Activated CD8-positive, alpha-beta memory T cell treated with anti-CD3 and anti-CD28 coated beads for 24 hours (primary cell): ENCODE results near the gene TBC1D3B.
A peak's percentile ranks its signal among the peaks of the same experiment; 100 is the strongest.
"Not testable (repeated sequence)": the region's sequence is repeated elsewhere in the genome, so short reads cannot be mapped to it uniquely, and the experiment has no call there.

Experiments
- DNase-seq: peaks from one replicate; pipeline ENCODE4 v3.0.0-alpha.2; 2020

The TBC1D3B gene

DNA sequence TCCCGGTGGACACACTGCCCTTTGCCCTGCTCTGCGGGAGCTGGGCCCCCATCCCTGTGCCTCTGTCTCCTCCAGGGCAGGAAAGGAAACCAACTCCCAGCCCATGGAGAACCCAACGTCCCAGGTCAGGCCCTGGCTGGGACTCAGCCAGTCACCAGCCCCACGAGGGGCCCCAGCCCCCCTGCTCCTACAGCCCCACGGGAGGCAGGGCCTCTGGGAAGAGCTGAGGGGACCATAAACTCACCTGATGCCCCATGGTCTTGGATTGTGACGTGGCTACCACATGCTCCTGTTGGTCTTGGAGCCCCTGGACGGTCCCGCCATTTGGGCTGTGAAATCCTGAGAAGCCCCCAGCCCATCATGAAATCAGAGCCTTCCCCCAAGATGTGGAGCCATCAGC lies 7.6 kb downstream of the TBC1D3B start:
- DNase-seq: not testable (repeated sequence)

DNA sequence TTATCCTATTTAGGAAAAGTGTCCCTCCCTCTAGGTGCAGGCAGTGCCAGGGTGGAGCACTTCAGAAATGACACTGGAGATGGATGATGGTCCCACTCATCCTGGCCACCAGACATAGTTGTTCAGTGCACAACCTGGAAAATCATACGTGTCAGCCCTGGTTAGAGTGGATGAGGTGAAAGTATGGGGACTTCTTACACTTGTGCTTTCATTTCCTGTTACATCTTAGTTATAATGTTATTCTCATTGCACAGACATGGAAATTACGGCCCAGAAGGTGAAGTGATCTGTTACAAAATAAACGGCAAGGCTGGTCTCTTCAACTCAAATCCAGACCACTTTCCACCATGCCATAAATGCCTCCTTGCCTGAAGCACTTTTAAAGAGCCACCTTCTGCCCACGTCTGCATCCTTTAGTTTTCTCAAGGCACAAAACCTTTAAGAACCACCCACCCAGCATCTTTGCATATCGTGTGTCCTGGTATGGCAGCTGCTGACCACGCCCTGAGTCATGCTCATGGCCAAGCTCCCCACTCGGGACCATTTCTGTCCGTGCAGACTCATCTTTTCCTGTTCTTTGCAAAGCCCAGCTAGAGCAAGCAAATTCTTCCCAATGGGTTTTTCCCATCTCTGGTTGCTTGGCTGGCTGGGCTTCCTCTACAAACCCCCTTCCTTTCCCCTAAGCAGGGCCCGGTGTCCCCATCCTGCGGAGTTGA lies 22.4 kb downstream of the TBC1D3B start:
- no peak for DNase-seq

DNA sequence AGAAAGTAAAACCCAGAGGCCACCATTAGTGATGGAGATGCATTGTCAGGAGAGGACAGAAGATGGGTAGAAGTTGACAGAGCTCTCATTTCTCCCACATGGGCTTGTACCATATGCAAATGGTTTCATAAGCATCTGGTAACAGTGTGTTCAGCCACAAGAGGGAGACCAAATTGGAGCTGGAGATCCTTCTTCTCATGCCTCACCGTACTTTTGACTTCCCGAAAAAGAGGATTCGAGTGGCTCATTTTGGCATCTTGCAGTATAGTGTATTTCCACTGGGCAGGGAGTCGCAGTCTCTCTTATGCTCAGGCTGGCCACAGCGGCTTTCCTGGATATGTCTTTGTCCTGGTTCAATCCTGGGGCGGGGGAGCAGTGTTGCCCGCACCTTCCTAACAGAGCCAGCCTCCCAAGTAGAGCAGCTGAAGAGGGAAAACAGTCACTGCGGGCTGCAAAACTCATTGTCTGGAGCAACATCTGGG lies 23.8 kb downstream of the TBC1D3B start:
- no peak for DNase-seq

DNA sequence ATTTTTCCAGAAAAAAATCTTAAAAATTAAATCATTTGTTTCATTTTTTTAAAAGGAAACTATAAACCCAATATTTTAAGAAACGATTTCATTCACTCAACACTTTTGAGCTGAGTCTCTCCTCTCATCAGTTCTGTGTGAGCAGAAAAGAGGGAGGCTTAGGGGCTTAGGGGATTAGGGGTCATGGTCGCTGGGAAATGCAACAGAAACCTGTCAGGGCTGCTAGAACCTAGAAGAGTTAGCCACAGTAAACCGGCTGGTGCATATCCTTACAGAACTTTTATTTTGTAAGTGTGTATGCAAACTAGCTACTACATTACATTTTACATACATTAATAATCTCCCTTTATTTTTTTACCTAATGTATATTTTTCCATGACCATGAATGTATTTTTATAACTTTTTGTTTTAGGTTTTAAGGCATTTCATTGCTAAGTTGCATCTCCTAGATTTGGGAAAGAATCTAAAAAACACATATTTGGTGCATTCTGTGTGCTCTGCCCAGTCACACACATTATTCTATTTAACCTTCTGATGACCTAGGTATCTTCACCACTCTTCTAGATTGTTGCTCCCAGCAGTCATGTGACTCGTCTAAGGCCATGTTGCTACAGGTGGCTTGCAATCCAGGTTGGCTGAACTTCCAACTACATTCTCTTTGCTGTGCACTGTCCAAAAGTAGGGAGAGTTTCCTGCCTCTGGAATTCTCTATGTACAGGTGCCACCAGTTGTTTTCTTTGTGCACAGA lies 24.4 kb downstream of the TBC1D3B start:
- no peak for DNase-seq

DNA sequence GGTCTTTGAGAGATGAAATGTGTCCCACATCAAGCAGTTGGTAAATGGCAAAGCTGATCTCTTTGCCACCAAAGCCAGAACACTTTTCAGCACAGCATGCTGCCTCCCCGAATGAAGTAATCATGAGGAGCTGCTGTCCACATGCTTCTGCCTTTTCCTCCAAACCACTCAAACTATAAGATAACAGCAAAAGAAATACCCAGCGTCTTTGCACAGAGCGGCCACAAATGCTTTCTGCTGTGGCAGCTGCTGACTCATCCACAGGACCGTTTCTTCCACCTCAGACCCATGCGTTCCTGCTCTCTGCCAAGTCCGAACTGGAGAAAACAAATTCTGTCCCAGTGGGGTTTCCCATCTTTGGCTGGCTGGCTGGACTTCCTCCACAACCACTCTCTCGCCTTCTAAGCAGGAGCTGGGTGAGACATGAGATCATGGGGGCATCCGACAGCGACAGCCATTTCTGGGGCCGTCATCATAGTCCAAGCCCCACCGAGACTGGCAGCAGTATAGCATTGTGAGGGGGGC lies 27.1 kb downstream of the TBC1D3B start:
- no peak for DNase-seq

DNA sequence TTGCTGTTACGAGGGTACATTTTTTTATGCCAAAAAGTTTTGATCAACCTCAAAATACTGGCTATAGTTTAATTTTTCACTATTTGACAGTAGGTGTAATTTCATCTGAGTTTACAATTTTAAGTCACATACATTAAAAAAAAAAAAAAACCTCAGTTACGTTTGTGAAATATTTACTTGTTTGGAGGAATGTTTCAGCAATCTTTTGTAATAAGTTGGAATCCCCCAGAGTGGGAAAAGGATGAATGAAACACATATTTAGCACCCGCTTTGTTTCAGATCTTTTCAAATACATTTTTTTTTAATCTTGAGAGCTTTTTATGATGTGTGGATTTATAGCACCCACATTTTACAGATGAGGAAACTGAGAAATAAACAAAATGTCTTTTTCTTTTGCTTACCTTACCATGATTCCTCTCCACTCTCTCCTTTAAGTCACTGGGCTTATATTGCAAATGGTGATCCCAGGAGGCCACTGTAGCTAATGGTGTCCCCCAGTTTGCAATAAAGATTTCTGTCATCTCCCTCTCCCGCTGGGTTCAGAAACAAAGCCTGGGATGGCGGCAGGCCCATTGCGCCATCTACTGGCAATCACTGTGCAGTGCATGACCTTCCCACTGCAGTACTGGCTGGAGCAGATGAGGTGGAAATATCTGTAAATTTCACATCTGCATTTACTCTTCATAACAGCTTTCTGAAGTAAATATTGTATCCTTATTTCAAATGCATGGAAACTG lies 27.7 kb downstream of the TBC1D3B start:
- DNase-seq: peak; percentile 87

DNA sequence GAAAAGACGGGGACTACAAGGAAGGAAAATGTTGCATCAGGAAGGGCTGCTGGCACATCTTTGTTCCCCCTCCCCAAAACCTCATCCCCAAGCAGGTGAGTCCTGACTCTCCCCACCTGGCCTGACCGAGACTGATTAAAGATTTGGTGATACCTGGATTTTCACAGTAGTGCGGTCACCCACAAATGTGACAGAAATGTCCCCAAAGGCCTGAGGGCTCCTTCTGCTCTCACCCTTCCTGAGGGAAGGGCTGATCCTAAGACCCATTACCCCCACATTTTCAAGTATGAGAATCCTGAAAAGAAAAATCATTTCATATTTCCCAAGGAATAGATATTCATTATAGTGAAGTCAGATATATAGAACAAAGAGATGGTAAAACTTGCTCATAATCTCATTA lies 28.8 kb downstream of the TBC1D3B start:
- DNase-seq: no peak

DNA sequence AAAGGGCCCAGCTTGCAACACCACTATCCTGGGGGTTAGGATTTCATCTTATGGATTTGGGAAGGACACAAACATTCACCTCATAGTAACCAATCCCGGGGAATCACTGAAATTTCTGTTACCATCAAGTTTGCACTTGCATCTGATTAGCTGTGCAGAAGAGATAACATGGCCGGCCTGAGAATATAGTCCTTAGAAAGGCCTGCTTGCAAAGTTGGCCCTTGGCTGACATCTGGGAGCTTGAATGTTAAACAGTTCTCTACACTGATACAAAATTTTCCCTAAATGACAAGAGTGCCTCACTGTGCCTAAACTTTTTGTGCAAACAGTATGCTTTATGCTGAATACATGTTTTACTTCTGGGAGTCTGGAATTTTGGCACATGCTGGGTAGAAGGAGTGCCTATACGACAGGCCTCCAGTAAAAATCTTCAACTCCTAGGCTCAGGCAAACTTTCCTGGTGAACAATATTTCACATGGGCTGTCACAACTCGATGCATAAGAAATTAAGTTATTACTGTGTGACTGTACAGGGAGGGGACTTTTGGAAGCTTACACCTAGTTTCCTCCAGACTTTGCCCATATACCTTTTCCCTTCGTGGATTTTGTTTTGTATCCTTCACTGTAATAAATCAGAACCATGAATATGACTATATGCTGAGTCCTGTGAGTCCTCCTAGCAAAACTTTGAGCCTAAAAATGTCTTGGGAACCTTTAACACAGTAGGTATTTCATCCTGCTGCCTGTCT lies 31.3 kb downstream of the TBC1D3B start:
- no peak for DNase-seq

DNA sequence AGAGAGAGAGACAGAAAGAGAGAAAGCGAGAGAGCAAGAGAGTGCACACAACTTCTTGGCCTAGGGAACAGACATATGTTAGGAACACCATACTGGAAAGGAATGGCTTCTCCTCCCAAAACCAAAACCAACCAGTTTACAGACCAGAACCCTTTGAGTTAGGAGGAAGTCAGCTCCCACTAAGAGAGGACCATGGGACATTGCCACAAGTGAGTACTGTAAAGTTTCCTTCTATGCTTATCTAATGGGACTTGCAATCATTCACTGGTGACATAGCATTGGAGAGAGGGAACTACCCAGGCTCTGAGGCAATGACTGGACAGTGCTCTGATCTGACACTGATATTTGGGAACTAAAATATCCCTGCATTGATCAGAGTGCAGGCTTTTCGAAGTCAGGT lies 32.4 kb downstream of the TBC1D3B start:
- DNase-seq: no peak

DNA sequence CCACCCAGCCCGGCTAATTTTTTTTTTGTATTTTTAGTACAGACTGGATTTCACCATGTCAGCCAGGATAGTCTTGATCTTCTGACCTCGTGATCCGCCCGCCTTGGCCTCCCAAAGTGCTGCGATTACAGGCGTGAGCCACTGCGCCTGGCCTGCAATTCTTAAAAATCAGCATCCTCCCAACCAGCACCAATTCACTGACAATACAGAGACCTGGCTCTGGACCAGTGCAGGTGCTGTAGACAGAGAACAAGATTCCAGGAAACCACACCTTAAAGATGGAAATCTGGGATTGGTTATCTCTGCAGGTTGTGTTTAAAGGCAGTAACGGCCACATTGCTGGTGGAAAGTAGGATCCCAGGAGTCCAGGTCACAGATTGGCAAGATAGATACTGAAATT lies 33.6 kb downstream of the TBC1D3B start:
- no peak for DNase-seq

DNA sequence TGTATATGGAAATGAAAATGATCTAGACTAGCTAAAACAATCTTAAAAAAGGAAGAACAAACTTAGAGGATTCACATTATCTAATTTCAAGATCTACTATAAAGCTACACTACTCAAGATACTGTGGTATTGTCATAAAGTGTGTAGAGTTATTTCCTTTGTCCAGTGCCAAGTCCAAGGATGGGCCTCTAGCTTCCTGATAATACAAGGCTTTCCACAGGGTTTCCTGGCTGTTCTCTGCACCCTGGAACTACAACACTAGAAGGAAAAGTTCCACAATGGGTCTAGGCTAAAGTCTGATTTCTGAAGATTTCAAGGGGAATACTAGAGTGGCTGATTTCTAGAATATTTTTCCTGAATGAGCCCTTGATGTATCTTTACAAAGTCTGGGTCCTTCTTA lies 34.2 kb downstream of the TBC1D3B start:
- no peak for DNase-seq

DNA sequence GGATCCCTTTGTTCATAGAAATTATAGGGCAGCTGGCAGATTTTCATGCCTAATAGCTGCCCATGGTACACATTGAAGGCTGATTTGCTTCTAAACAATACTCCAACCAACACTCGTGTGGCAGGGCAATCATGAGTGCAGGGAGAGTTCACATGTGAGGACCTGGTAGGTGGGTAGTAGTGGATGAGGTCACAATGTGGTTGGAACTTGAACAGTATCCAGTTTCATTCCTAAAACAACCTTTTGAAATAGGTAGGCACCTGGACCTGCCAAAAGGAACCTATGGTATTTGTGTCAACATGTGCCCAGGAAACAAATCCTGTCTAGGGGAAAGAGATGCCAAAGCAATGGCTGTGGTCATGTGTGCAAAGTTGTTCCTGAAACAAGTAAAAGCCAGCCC lies 40.0 kb downstream of the TBC1D3B start:
- no peak for DNase-seq

DNA sequence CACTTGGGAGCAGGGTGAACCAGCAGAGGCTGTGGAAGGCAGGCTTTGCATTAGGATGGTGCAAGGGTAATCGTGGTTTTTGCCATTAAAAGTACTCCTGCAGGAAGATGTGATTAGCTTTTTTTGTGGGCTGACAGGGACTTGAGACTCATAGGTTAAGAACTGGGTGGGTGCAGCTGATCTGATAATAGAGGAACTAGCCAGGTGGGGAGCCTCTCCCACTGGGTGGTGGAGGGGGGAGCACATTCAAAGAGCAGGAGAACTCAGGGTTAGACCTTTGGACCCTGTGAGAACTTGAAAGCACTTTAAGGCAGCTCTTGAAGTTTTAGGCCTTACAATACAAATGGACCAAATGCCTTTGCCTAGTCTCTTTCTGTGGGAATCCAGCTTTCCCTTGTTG lies 40.4 kb downstream of the TBC1D3B start:
- DNase-seq: no peak

DNA sequence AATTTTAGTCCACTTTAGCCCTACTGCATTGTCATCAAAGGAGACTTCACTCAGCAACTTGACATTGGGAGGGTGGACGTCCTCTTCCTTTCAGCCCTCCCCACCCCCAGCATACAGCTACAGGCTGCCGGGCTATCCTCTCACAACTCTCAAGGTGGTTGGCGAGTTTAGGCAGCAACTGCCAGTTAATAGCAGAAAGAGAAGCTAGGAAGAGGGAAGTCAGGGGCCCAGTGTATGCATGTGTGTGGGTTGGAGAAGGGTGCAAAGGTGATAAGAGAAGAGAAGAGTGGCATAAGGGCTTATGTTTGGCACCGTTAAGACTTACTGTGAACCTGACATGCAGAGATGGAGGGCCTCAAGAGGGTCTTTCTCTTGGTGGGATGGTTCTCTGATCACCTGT lies 41.0 kb downstream of the TBC1D3B start:
- no peak for DNase-seq

DNA sequence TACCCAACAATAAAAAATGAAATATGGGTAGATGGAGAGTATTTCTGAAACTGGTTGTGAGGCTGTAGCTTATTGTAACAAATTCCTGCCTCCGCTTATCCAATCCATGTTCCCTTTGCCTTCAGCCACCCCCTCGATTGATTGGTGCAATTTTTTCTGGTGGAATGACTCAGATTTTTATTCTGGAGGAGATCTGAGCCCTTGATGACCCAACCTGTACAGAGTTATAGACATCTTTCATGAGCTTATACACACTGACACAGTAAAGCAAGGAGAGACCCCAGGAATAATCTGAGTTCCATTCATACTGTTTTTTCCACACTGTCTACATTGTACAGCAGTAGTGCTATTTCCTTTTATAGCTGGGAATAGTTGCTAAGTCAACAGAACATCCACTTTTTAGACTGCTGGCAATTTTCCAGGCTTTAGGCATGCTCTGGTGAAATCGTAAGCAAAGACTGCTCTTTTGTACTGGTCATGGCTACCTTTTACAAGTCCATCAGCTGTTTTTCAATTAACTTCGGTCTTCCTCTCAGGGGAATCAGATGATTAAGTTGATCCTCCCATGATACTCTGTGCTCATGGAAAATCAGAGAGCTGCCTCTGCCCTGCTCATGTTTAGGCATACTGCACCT lies 42.7 kb downstream of the TBC1D3B start:
- no peak for DNase-seq

DNA sequence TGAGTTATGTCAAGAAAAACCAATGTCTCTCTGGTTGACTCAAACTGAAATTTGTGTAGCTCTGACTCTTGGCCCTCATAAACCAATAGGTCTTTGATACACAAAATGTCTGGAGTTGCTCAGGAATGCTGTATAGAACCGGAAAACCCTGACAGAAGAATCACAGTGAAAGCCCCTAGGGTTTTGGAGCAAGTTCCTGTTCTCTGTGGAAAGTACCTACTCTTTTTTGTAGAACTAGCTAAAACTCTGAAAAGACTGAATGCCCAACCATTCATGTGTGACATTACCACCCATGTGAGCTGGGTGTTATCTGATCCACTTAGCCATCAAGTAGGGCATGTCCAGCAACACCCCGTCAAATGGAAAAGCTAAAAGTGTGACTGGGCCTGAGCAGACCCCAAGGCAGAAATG lies 44.0 kb downstream of the TBC1D3B start:
- no peak for DNase-seq

DNA sequence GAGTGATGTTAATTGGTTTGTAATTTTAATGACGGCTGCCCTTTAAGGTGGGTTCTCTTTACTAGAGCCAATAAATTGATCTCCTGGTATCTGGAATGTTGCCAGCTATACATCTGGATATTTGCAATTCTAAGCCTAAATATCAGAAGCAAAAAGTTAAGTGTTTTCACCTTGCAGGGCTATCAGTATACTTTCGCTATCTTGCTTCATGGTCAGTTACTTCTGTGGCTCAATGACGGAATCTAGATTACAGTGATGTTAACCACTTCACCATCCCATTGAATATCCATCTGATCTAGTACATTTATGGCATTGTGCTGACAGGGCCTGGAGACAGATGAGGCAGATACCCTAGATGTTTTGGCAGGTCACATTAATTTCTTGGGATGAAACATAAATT lies 44.5 kb downstream of the TBC1D3B start:
- no peak for DNase-seq

DNA sequence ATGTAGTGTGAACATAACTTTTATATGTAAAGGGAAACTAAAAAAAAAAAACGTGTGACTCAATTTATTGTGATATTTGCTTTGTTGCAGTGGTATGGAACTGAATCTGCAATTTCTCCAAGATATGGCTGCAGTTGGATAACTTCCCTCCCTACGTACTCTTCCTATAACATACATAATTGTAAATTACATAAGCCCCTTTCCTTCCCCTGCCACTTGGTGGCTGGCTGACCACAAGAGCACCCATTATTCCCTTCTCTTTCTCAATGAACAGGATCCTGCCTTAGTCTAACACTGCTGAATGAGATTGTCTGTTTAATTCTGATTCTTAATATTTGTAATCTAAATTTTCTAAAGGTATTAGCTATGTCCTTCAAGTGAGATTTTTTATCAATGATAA lies 45.0 kb downstream of the TBC1D3B start:
- no peak for DNase-seq

DNA sequence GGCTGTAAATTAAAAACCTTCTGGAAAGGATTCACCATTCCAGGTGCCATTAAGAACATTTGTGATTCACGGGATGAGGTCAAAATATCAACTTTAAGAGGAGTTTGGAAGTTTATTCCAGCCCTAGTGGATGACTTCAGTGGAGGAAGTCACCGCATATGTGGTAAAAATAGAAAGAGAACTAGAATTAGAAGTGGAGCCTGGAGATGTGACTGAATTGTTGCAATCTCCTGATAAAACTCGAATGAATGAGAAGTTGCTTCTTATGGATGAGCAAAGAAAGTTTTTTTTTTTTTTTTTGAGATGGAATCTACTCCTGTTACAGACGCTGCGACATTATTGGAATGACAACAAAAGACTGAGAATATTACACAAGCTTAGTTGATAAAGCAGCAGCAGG lies 46.1 kb downstream of the TBC1D3B start:
- DNase-seq: no peak

DNA sequence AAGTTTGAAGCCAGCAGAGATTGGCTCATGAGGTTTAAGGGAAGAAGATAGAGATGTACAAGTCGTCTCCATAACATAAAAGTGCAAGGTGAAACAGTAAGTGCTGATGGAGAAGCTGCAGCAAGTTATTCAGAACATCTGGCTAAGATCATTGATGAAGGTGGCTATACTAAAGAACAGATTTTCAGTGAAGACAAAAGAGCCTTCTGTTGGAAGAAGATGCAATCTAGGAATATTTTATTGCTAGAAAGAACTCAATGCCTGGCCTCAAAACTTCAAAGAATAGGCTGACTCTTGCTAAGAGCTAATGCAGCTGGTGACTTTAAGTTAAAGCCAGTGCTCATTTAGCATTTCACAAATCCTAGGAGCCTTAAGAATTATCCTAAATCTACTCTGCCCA lies 46.8 kb downstream of the TBC1D3B start:
- DNase-seq: no peak

DNA sequence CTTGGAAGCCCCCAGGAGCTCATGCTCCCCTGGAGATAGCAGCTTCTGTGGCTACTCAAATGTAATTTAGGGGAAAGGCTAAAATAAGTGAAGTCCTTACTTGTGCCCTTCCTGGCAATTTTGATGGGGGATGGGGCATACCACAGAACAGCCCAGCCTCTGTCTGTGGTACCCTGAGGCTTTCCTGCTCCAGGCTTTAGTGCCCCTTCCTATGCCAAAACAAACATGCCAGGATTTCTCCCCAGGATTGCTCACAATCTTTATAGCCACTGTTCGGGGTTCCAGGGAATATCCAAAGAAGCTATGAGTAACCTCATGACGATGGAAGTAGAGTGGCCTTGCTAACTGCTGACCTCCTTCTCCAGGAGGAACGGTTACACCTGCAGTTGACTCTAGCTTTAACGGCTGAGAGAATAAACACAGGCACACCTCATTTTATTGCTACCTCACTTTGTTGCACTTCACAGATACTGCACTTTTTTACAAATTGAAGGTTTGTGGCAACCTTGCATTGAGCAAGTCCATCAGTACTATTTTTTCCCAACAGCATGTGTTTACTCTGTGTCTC lies 47.9 kb downstream of the TBC1D3B start:
- DNase-seq: no peak

DNA sequence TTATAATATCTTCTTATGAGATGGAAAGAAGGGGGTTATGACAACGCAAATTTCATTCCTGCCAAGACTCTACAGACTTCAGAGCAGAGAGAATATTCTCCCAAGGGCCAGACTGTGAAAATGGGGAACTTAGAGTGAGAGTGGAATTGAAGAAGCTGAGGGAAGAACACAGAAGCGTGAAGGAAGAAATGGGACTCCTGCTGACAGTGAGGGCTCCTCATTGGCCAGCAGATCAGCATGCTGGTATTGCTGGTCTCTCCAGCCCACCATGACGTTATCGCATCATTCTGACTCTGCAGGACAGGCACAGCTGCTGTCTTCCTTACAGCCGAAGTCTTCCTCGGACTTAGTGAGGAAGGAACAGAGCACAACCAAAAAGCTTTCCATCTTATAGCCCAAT lies 48.5 kb downstream of the TBC1D3B start:
- DNase-seq: no peak
